ENCODE results near the gene PCDHGB7. TPM values are rescaled to one million over a fixed set of nuclear protein-coding genes. Genes with fewer than 3 reads are reported as not detected.
A peak's percentile ranks its signal among the peaks of the same experiment; 100 is the strongest.

PCDHGB7 gene
- total and polyA plus RNA-seq, 10 of the 15 experiments (the other 5 are each of a cell fraction or from before 2014, with no cell fraction given), result 0.27 to 1.3 (median 0.54) TPM; not detected in 2

DNA sequence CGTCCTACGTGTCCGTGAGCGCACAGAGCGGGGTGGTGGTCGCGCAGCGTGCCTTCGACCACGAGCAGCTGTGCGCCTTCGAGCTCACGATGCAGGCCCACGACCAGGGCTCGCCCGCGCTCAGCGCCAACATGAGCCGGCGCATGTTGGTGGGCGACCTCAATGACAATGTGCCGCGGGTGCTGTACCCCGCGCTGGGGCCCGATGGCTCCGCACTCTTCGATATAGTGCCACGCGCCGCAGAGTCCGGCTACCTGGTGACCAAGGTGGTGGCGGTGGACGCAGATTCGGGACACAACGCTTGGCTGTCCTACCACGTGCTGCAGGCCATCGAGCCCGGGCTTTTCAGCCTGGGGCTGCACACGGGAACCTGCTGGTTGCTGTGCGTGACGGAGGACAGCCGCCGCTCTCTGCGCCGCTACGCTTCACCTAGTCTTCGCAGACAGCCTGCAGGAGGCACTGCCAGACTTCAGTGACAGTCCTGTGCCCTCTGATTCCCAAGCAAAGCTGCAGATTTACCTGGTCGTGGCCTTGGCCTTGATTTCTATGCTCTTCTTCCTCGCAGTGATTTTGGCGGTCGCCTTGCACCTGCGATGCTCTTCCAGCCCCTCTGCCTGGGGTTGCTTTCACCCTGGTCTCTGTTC, 10.4 kb downstream of the PCDHGB7 start (continued):
- TF ChIP-seq CREB1 (IDR thresholded peaks at IDR 0.05; ENCODE audit: low read depth) (no peak), SMAD1 (IDR thresholded peaks at IDR 0.05; ENCODE audit: low read depth, partially characterized antibody) (no peak), ETV6 (conservative IDR thresholded peaks at IDR 0.05 in 1 of 2, IDR thresholded peaks at IDR 0.05 in 1 of 2; ENCODE audit: borderline replicate concordance in 1 of 2, low read depth in 1 of 2) (no peak), SIN3A (IDR thresholded peaks at IDR 0.05; ENCODE audit: low read depth, low read length) (no peak), FOXM1 (IDR thresholded peaks at IDR 0.05; ENCODE audit: low read depth, low read length) (no peak), SIX5 (IDR thresholded peaks at IDR 0.05; ENCODE audit: low read depth, low read length, severe bottlenecking) (no peak), ZNF384 (IDR thresholded peaks at IDR 0.05; ENCODE audit: borderline replicate concordance, low read depth, low read length) (no peak)

- Histone ChIP-seq H3K4me3 (peak within 1 kb of the TSS; percentile 22; the same call in 1 of the 2 replicates), H3K9me3 (replicated peaks; ENCODE audit: control insufficient read depth, insufficient read depth, low read length) (peaks cover 18% of the 10 kb centered on the region; the same call in 2 of the 3 replicates), H2AFZ (ENCODE audit: control insufficient read depth, low read depth, low read length) (peak within 1 kb of the TSS; percentile 81), H3K27me3 (replicated peaks in 1 of 2; ENCODE audit: control insufficient read depth in 2 of 2, insufficient read depth in 2 of 2, low read length in 1 of 2) (no peaks in the 10 kb centered on the region), H3K9ac (ENCODE audit: control insufficient read depth, insufficient read depth, low read length) (no peak within 1 kb of the TSS), H3K79me2 (ENCODE audit: control insufficient read depth, insufficient read depth, low read length) (no peaks in the 10 kb centered on the region), H3K4me2 (ENCODE audit: control insufficient read depth, insufficient read depth) (peak within 1 kb of the TSS; percentile 43), H3K27ac (ENCODE audit: control insufficient read depth, insufficient read depth) (no peak within 1 kb of the TSS), H3K36me3 (ENCODE audit: control insufficient read depth in 2 of 2, insufficient read depth in 2 of 2, low read length in 1 of 2) (no peaks in the 10 kb centered on the region), H3K4me1 (ENCODE audit: control insufficient read depth, insufficient read depth, low read length) (no peaks in the 10 kb centered on the region; the same call in 1 of the 2 replicates), H4K20me1 (ENCODE audit: control insufficient read depth, insufficient read depth) (no peaks in the 10 kb centered on the region)
- ChIA-PET CTCF (interaction anchor here (0.5 to 4.2 kb wide), 36 partner anchors 9 to 230 kb away, joined by 3 to 61 read pairs (median 6); partner anchors contain the start of genes PCDHGA10, PCDHGA11, PCDHGB3 and PCDHGB6), POLR2A (interaction anchor here (0.8 kb wide), 1 partner anchor 95 kb away, joined by 3 read pairs; no protein-coding TSS in a partner anchor), SMC1A (ENCODE audit: uncharacterized antibody, unreplicated experiment) (interaction anchor here (0.5 to 2.8 kb wide), 23 partner anchors 8 to 133 kb away, joined by 3 to 20 read pairs (median 4); partner anchors contain the start of genes PCDHGA11, PCDHGB3, PCDHGB7 and PCDHGC3), RAD21 (ENCODE audit: unreplicated experiment) (interaction anchor here (1.0 to 1.9 kb wide), 13 partner anchors 8 to 167 kb away, joined by 3 to 21 read pairs (median 8); partner anchors contain the start of genes PCDHGA10, PCDHGA11, PCDHGB3 and PCDHGC5)
- DNase-seq (ENCODE audit: low read depth, low spot score) (peak; percentile 37), ATAC-seq (peak; percentile 96), FAIRE-seq (peak; percentile 94)
- TSS peak; percentile 69 for BruUV-seq (replicated peaks)
- intact Hi-C loops (cut with micrococcal nuclease; ENCODE audit: unreplicated experiment), result loop anchor here (1.0 kb wide), 2 partner anchors 82 to 94 kb away; no protein-coding TSS in a partner anchor
- in situ Hi-C loops (cut with MboI), result no loop called here
- 33% methylated on average over 31 of the region's 33 CpGs for WGBS (ENCODE audit: insufficient coverage, insufficient replicate concordance, low lambda C conversion rate, missing lambda C conversion rate)
- TF ChIP-seq RAD21 (IDR thresholded peaks at IDR 0.05; ENCODE audit: insufficient read depth, low read depth, low read length), result peak; percentile 56
- no peak for TF ChIP-seq RBBP5 (conservative IDR thresholded peaks at IDR 0.05)
- TF ChIP-seq MTA2 (IDR thresholded peaks at IDR 0.05; ENCODE audit: low read depth), result no peak
- TF ChIP-seq BRCA1 (IDR thresholded peaks at IDR 0.05; ENCODE audit: low read depth, low read length), result no peak
- TF ChIP-seq IKZF1 (conservative IDR thresholded peaks at IDR 0.05), result 0 out of 2 replicates have a peak, but pooled peaks have one; percentile 14
- TF ChIP-seq BMI1 (IDR thresholded peaks at IDR 0.05; ENCODE audit: borderline replicate concordance), result no peak
- TF ChIP-seq SMC3 (IDR thresholded peaks at IDR 0.05; ENCODE audit: borderline replicate concordance, low read length), result peak; percentile 61; the same call in 1 of the 2 replicates
- TF ChIP-seq NFXL1 (IDR thresholded peaks at IDR 0.05; ENCODE audit: borderline replicate concordance), result no peak
- 0 out of 4 replicates have a peak, but pooled peaks of 1 of the 2 experiments have one; percentile 37 for TF ChIP-seq BHLHE40 (IDR thresholded peaks at IDR 0.05; ENCODE audit: borderline replicate concordance in 1 of 2, low read depth in 2 of 2, low read length in 1 of 2)
- TF ChIP-seq EGR1 (IDR thresholded peaks at IDR 0.05; ENCODE audit: borderline replicate concordance in 1 of 2, low read depth in 2 of 2, low read length in 2 of 2), result no peak
- TF ChIP-seq ATF7 (IDR thresholded peaks at IDR 0.05; ENCODE audit: low read depth), result no peak
- TF ChIP-seq HSF1 (IDR thresholded peaks at IDR 0.05; ENCODE audit: low read depth, low read length), result no peak
- no peak for TF ChIP-seq PAX5 (IDR thresholded peaks at IDR 0.05; ENCODE audit: borderline replicate concordance, low read depth, low read length)
Measured at GRCh38 chr5:141430332-141431113, 13.0 kb downstream of the PCDHGB7 start, which contains the start of gene PCDHGA12. Gene PCDHGA12, plus strand, starts transcription at chr5:141430507. Its CDS starts 253 bp downstream, at chr5:141430760.
